Effector memory CD4-positive, alpha-beta T cell (primary cell): ENCODE data around the gene ZNF511.

ENCODE experiments used
- DNase-seq, 3 donors: peaks; one replicate each; pipeline ENCODE4 v3.0.0-alpha.2; 2020
- H3K27ac ChIP-seq: 2 replicates; pipeline ENCODE4 v1.7.0; 2013; ENCODE audit warnings: mild to moderate bottlenecking, low read length, moderate library complexity; ENCODE audit not compliant: insufficient read depth, poor library complexity, severe bottlenecking
- H3K27me3 ChIP-seq: replicated peaks from 2 replicates; pipeline ENCODE4 v1.7.0; 2013; ENCODE audit warnings: mild to moderate bottlenecking, low read length; ENCODE audit not compliant: insufficient read depth, control insufficient read depth, poor library complexity, severe bottlenecking
- H3K36me3 ChIP-seq: 2 replicates; pipeline ENCODE4 v1.7.0; 2013; ENCODE audit warnings: mild to moderate bottlenecking, low read length, moderate library complexity; ENCODE audit not compliant: control insufficient read depth, insufficient read depth
- H3K4me1 ChIP-seq: 2 replicates; pipeline ENCODE4 v1.7.0; 2013; ENCODE audit warnings: low read length, mild to moderate bottlenecking; ENCODE audit not compliant: control insufficient read depth, insufficient read depth, poor library complexity, severe bottlenecking
- H3K4me3 ChIP-seq: 2 replicates; pipeline ENCODE4 v1.7.0; 2013; ENCODE audit warnings: low read length, low read depth, mild to moderate bottlenecking; ENCODE audit not compliant: insufficient read depth, poor library complexity, severe bottlenecking
- H3K9me3 ChIP-seq: 2 replicates; pipeline ENCODE4 v1.7.0; 2013; ENCODE audit warnings: mild to moderate bottlenecking, low read length, moderate library complexity; ENCODE audit not compliant: control insufficient read depth

The ZNF511 gene

DNA sequence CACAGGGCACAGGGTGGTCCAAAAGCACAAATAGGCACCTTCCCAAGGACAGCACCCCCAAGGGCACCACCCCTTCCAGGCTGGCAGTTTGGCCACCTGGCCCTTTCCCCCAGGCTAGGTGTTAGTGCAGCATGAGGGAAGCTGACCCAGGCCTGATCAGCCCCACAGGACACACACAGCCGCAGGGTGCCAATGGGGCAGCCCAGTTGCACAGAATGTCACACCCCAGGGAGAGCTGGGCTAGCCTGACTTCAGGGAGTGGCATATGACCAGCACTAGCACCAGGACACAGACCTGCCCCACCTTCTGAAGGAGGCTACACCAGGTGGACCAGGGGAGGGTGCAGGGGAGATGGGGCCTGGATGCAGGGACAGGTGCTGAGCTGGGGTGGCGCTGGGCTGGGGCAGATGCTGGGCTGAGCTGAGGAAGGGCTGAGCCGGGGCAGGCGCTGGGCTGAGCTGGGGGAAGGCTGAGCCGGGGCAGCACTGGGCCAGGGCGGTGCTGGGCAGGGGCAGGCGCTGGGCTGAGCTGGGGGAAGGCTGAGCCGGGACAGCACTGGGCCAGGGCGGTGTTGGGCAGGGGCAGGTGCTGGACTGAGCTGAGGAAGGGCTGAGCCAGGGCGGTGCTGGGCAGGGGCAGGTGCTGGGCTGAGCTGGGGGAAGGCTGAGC is 28.2 kb upstream of the ZNF511 start:
- Histone ChIP-seq H3K4me1 (peaks cover 36% of the 10 kb centered on the region), H3K9me3 (no peaks in the 10 kb centered on the region), H3K36me3 (peaks cover 41% of the 10 kb centered on the region), H3K4me3 (no peak overlapping the region), H3K27me3 (no peaks in the 10 kb centered on the region), H3K27ac (peak overlapping the region; percentile 22)
- DNase-seq, result no peak

DNA sequence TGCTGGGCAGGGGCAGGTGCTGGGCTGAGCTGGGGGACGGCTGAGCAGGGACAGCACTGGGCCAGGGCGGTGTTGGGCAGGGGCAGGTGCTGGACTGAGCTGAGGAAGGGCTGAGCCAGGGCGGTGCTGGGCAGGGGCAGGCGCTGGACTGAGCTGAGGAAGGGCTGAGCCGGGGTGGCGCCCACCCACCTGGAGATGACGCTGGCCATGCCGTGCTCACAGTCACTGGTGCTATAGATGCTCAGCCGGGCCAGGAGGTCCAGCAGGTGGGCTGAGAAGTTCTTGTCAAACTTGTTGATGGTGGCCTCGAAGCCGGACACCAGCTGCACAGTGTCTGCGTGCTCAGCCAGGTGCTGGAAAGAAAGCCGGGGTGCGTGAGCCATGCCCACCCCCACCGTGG is 27.6 kb upstream of the ZNF511 start:
- no peak for DNase-seq
- Histone ChIP-seq H3K36me3 (peaks cover 46% of the 10 kb centered on the region), H3K27me3 (no peaks in the 10 kb centered on the region), H3K4me3 (no peak overlapping the region), H3K9me3 (no peaks in the 10 kb centered on the region), H3K27ac (no peak overlapping the region), H3K4me1 (peaks cover 33% of the 10 kb centered on the region)

DNA sequence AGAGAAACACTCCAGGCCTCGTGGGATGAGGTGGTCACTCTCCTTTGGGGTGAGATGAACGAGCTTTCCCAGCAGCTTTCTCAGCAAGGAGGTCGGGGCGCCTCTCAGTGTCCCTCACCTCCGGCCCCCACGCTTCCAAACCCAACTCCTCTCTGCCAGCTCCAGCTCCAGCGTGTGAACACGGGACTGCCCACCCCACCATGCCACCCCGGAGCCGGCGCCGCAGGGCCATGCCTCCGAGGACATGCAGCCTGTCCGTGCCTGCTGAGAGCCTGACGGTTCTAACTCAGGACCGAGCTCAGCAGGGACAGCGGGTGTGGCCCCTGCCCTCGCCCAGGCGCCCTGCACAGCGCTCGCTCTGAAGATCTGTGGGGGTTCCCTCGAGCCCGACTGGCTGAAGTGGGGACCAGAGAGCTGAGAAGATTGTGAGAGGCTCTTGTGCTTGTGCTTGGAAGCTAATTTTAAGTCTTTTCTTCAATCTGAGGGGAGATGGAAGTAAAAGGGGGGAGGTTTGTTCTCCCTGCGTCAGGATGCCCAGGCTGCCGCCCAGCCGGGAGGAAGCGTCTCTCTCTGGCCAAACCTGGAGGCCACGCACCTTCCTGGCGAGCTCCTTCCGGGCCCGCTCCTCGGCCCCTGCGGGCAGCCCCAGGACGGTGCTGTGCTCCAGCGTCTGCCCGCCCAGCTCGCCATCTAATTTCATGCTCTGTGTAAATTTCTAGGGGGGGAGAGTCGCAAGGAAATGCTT is 26.9 kb upstream of the ZNF511 start:
- DNase-seq, result no peak
- H3K4me1 ChIP-seq, result peaks cover 27% of the 10 kb centered on the region
- no peaks in the 10 kb centered on the region for H3K9me3 ChIP-seq
- peaks cover 53% of the 10 kb centered on the region for H3K36me3 ChIP-seq
- no peak overlapping the region for H3K27ac ChIP-seq
- no peak overlapping the region for H3K4me3 ChIP-seq
- H3K27me3 ChIP-seq, result no peaks in the 10 kb centered on the region

DNA sequence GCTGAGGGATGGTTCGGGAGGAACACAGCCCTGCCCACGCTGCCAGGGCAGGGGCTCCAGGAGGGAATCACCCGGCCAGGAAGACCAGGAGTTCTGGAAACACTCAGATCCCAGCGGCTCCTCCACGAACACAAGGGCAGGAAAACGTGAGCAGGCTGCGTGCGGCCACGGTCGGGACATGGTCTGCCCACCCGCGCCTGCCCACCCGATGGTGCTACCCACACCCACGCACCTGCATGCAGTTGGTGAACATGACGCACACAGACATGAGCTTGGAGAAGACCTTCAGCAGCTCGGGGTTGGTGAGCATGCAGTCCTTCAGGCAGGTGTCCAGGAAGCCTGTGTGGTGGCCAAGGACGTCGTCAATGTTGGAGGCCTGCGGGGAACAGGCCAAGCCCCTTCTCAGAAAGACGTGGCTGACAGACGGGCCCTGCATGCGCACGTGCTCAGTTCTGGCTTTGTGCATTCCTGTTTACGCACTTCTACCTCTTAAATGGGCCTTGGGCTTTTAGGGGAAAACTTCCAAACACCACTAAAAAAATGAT is 25.8 kb upstream of the ZNF511 start:
- Histone ChIP-seq H3K4me1 (peaks cover 15% of the 10 kb centered on the region), H3K9me3 (no peaks in the 10 kb centered on the region), H3K4me3 (no peak overlapping the region), H3K27me3 (no peaks in the 10 kb centered on the region), H3K36me3 (peaks cover 57% of the 10 kb centered on the region), H3K27ac (no peak overlapping the region)
- no peak for DNase-seq

DNA sequence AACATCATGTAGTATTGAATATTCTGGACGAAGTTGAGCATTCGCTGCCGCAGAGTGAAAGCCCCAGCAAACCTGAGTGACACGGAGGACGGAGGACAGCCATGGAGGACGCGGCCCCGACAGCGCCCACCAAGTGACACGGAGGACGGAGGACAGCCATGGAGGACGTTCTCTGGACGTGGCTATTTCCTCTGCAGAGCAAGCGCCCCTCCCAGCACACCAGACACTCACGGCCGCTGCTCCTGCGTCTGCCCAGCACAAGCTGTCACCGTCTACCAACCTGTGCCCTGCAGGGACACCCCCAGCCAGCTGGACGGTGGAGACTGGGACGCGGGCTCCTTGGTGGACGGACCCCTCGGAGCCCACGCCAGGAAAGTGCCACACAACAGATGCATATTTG is 24.8 kb upstream of the ZNF511 start:
- Histone ChIP-seq H3K27ac (no peak overlapping the region), H3K27me3 (no peaks in the 10 kb centered on the region), H3K9me3 (no peaks in the 10 kb centered on the region), H3K4me3 (no peak overlapping the region), H3K36me3 (peaks cover 67% of the 10 kb centered on the region), H3K4me1 (peaks cover 5% of the 10 kb centered on the region)
- no peak for DNase-seq

DNA sequence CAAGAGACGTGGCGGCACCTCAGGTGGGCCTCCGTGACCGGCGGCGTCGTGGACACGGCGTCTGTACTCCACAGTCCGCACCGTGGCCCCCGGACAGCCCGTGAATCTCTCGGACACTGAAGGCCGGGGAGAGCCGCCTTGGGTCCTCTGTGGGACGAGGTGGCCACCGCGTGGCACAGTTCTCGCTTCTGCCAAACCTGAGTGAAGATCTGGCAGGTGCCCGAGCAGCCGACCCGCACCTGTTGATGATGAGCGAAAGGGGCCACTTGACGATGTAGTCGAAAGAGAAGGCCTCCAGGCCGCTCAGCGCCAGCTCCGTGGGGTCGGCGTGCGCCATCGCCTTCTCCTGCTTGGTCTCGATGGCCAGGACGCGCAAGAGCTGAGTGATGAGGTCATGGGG is 23.5 kb upstream of the ZNF511 start:
- no peaks in the 10 kb centered on the region for H3K9me3 ChIP-seq
- no peak overlapping the region for H3K4me3 ChIP-seq
- no peak overlapping the region for H3K27ac ChIP-seq
- no peaks in the 10 kb centered on the region for H3K4me1 ChIP-seq
- H3K27me3 ChIP-seq, result no peaks in the 10 kb centered on the region
- peaks cover 76% of the 10 kb centered on the region for H3K36me3 ChIP-seq
- DNase-seq, result no peak

DNA sequence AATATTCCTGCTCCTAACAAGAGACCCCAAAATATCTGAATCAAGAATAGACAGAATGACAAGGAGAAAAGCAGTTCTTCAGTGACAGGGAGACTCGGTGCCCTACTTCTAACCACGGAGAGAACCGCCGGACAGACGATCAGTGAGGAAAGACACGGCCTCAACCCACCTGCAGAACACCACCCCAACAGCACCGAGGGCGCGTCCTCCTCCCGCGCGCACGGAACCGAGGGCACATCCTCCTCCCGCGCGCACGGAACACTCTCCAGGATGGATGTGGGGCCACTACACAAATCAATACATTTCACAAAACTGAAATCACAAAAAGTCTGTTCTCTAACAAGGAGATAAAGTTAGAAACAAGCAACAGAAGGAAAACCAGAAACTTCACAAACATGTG is 22.3 kb upstream of the ZNF511 start:
- no peaks in the 10 kb centered on the region for H3K27me3 ChIP-seq
- DNase-seq, result no peak
- H3K27ac ChIP-seq, result no peak overlapping the region
- no peak overlapping the region for H3K4me3 ChIP-seq
- no peaks in the 10 kb centered on the region for H3K4me1 ChIP-seq
- H3K36me3 ChIP-seq, result peaks cover 79% of the 10 kb centered on the region
- no peaks in the 10 kb centered on the region for H3K9me3 ChIP-seq

DNA sequence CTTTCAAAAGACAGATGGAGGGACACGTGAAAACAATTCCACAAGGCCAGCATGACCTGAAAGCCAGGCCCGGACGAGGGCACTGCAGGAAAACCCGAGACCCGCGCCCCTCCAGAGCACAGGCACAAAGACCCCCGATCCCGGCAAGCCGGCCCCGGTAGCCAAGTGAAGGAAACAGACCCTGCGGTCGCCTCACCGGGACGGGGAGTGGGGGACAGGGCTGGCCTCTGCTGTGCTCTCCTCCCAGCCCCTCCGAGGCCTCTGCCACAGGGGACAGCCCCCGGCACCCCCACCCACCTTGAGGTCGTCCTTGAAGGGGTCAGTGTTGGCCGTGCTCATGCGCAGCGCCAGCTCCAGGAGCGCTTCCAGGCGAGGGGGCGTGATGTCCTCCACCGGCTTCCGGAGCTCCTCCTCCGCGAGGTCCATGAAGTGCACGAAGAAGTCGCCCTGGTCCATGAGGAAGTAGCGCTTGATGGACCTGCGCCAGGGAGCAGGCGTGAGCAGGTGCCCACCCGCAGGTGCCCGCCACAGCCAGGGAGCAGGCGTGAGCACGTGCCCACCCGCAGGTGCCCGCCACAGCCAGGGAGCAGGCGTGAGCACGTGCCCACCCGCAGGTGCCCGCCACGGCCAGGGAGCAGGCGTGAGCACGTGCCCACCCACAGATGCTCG is 20.7 kb upstream of the ZNF511 start:
- peaks cover 73% of the 10 kb centered on the region for H3K36me3 ChIP-seq
- H3K27me3 ChIP-seq, result no peaks in the 10 kb centered on the region
- no peak overlapping the region for H3K27ac ChIP-seq
- H3K4me1 ChIP-seq, result no peaks in the 10 kb centered on the region
- no peaks in the 10 kb centered on the region for H3K9me3 ChIP-seq
- no peak overlapping the region for H3K4me3 ChIP-seq
- no peak for DNase-seq

DNA sequence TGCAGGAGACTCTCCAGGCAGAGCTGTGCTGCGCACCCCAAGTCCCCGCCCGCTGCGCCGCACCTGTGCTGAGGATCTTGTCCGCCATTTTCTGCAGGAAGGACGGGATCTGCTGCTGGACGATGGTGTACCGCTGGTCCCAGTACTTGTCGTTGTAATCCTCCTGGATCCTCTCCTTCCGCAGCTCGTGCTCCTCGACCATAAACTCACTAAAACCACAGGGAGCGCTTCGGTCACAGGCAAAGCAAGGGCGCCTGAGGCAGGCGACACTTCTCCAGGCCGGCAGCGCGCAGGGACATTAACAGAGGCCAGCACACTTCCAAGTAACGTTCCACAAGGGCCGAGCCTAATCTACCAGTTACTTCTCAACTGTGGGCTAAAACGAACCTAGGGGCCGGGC is 19.0 kb upstream of the ZNF511 start:
- no peaks in the 10 kb centered on the region for H3K27me3 ChIP-seq
- no peak overlapping the region for H3K4me3 ChIP-seq
- peaks cover 73% of the 10 kb centered on the region for H3K36me3 ChIP-seq
- no peak overlapping the region for H3K27ac ChIP-seq
- DNase-seq, result no peak
- no peaks in the 10 kb centered on the region for H3K9me3 ChIP-seq
- H3K4me1 ChIP-seq, result no peaks in the 10 kb centered on the region
